Skeletal muscle tissue (tissue), 4 donors: ENCODE results near the gene CLDN9. TPM values are rescaled to one million over a fixed set of nuclear protein-coding genes. Genes with fewer than 3 reads are reported as not detected.

Experiments used
- H3K27ac ChIP-seq: one replicate; pipeline ENCODE4 v1.7.0; 2013; ENCODE audit warnings: mild to moderate bottlenecking, low read depth, low read length, inconsistent platforms
- H3K27me3 ChIP-seq, 3 donors: one replicate each; pipeline ENCODE4 v1.7.0; 2013; ENCODE audit warnings: low read length in 3 of 3; ENCODE audit not compliant: control insufficient read depth in 3 of 3, insufficient read depth in 3 of 3
- H3K36me3 ChIP-seq, 3 donors: one replicate each; pipeline ENCODE4 v1.7.0; 2013; ENCODE audit warnings: low read length in 3 of 3; ENCODE audit not compliant: control insufficient read depth in 3 of 3, insufficient read depth in 3 of 3
- H3K4me1 ChIP-seq, 3 donors: one replicate each; pipeline ENCODE4 v1.7.0; 2013; ENCODE audit warnings: low read length in 3 of 3, mild to moderate bottlenecking in 3 of 3; ENCODE audit not compliant: control insufficient read depth in 3 of 3, insufficient read depth in 3 of 3
- H3K4me3 ChIP-seq, 3 donors: one replicate each; pipeline ENCODE4 v1.7.0; 2013; ENCODE audit warnings: low read length in 3 of 3
- H3K9ac ChIP-seq, 3 donors: one replicate each; pipeline ENCODE4 v1.7.0; 2013; ENCODE audit warnings: low read length in 3 of 3, mild to moderate bottlenecking in 3 of 3, moderate library complexity in 2 of 3, low read depth in 1 of 3
- H3K9me3 ChIP-seq, 3 donors: one replicate each; pipeline ENCODE4 v1.7.0; 2013; ENCODE audit warnings: low read length in 3 of 3; ENCODE audit not compliant: control insufficient read depth in 3 of 3
- total RNA-seq: library from RNA; depleted of rRNA; stranded (reverse); fragments of >200 nt; gene quantifications from one replicate; pipeline ENCODE4 v1.2.3, GENCODE V29; 2014
- donor health status: Osteomylitis.

Gene CLDN9
- total RNA-seq, 1 donor from 2014 or later: not detected

DNA sequence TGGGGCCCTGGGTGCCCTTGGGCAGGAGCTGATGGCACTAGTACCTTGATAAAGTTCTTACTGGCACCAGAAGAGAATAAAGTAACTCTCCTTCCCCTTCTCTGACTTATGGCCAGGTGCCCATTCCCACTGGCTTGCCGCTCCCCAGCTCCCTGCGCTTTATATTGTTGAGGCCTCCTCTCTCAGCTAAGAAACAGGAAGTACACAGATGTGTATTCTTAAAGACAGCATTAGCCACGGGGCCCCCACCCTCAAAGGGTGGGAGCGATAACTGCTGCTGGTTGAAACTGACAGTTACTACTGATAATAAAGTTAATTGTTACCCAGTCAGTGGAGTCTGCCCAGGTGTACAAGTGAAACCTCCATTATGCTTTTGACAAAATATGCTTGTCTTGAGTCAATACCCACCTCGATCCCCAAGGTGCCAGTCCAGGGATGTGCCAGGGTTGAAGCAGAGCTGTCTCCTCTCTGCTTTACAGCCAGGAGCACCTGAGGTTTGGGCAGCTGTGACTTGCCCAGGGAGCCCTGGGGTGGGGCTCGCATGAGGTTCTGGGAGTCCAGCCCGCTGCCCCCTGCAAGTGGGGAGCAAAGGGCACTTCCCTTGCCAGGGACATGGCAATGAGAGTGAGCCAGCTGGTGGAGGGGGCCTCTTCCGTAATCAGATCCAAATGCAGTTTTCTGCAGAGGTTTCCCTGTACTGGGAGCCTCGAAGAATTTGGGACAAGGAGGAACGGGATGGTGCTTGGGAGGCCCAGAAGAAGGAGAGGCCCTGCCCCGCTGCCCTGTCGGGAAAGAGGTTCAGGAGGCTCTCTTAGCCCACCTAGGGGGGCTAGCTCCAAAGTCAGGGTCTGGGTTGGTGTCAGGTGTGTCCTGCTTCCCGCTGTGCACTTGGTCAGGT lies 5.4 kb upstream of the CLDN9 start:
- H3K9ac ChIP-seq: peak overlapping the region in 1 of 3 donors; percentile 8
- H3K27ac ChIP-seq: no peak overlapping the region
- peaks cover 1 to 12% (median 7%) of the 10 kb centered on the region in 3 donors for H3K4me1 ChIP-seq
- peaks cover 3 to 5% (median 4%) of the 10 kb centered on the region in 3 donors for H3K36me3 ChIP-seq
- no peaks in the 10 kb centered on the region for H3K9me3 ChIP-seq
- peaks cover 19 to 42% (median 27%) of the 10 kb centered on the region in 3 donors for H3K27me3 ChIP-seq
- no peak overlapping the region for H3K4me3 ChIP-seq

DNA sequence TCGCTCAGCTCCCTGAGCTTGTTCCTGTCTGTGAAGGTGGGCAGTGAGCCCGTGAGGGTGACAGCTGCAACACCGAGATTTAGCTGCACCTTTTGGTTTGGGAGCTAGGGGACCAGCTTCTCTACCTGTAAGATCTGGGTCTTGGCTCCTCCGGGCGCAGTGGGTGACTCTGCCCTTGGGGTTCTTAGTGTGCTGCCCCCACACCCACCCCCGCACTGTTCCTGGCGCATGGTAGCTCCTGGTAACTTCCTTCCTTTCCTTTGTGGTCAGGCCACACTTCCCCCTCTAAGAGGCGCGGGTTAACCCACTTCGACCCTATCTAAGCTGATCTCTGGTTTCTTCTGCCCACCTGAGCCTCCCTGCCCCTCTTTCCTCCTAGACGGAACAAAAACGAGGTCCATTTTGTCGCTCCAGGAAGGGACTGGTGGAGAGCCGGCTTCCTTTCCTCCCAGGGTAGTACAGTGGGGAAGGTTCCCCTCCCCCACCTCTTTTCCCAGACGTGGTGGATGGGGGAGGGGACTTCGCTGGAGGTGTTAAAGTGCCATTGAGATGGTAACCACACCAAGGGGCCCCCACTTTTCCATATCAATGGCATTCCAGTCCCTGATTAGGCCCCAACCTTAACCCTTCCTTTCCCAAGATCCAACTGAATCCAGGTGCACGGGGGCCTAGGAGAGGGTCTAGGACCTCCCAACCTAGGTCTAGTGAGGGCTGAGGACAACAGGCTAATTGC lies 4.6 kb upstream of the CLDN9 start:
- Histone ChIP-seq H3K27ac (no peak overlapping the region), H3K4me3 (no peak overlapping the region), H3K36me3 (peaks cover 3 to 5% (median 4%) of the 10 kb centered on the region in 3 donors), H3K9me3 (no peaks in the 10 kb centered on the region), H3K4me1 (peaks cover 3 to 16% (median 11%) of the 10 kb centered on the region in 3 donors), H3K9ac (no peak overlapping the region), H3K27me3 (peaks cover 26 to 49% (median 34%) of the 10 kb centered on the region in 3 donors)

DNA sequence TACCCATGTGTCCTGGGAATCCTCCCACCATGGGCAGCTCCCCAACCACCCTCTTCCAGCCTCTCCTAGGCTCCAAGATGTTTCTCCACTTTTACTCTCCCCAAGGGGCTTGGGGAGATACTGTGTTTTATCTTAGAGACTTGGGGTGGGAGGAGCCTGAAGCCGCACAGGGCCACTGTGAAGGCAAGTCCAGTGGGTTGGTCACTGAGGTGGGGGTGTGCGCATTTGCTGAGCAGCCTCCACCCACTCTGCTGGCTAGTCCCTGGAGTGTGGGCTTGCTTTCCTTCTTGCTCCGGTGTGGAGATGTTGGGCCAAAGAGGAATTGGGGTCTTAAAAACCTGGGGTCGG lies 4.1 kb upstream of the CLDN9 start:
- Histone ChIP-seq H3K36me3 (peaks cover 3 to 5% (median 4%) of the 10 kb centered on the region in 3 donors), H3K9ac (no peak overlapping the region), H3K4me1 (peaks cover 3 to 19% (median 11%) of the 10 kb centered on the region in 3 donors), H3K4me3 (no peak overlapping the region), H3K9me3 (no peaks in the 10 kb centered on the region), H3K27me3 (peaks cover 30 to 54% (median 40%) of the 10 kb centered on the region in 3 donors), H3K27ac (no peak overlapping the region)

DNA sequence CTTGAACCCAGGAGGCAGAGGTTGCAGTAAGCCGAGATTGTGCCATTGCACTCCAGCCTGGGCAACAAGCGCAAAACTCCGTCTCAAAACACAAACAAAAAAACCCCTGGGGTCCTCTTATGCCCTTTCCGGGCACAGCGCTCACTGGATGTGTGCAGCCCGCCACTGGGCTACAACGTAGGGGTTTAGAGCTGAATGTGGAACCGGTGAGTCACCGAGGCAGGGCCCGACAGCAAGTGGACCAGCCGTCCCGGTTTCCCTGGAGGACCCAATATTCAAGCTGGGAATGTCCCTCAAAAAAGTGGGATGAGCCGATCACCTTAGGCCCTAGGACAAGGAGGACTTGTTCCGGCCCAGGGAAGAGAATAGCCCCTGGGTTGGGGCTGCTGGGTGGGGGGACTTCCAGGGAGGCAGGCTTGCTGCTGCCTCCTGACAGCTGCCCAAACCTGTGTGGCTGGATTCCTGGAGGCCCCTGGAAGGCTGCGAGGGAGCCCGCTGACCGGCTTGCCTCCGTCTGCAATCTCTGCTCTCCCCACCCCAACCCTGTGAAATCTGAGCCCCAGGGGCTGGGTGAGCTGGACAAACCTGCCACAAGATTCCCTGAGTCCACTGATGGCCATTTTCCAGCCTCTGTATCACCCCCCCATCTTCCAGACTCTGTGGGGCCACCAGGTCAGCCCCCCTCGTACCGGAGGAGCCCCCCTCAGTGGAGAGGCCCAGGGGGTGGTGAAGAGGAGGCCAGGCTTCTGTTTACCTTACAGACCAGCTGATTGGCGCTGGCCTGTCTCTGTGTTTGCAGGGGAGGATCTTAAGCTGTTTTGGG lies 2.9 kb upstream of the CLDN9 start:
- Histone ChIP-seq H3K4me1 (peaks cover 3 to 19% (median 10%) of the 10 kb centered on the region in 3 donors), H3K9me3 (no peaks in the 10 kb centered on the region), H3K27me3 (peaks cover 39 to 57% (median 49%) of the 10 kb centered on the region in 3 donors), H3K36me3 (peaks cover 3 to 5% (median 4%) of the 10 kb centered on the region in 3 donors), H3K9ac (no peak overlapping the region), H3K27ac (no peak overlapping the region), H3K4me3 (no peak overlapping the region)

DNA sequence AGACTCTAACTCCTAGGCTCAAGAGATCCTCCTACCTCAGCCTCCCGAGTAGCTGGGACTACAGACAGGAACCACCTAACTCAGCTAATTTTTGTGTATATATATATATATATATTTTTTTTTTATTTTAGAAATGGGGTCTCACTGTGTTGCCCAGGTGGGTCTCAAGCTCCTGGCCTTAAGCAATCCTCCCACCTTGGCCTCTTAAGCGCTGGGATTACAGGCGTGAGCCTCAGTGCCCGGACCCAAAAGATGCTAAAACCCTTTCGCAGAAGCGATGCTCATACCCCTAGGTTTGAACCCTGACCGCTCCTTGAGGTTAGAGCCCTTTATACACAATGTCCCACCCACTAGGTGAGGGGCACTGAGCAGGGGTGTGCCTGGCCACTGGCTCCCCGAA lies 2.2 kb upstream of the CLDN9 start:
- no peak overlapping the region for H3K27ac ChIP-seq
- peaks cover 3 to 5% (median 4%) of the 10 kb centered on the region in 3 donors for H3K36me3 ChIP-seq
- peaks cover 39 to 57% (median 49%) of the 10 kb centered on the region in 3 donors for H3K27me3 ChIP-seq
- no peak overlapping the region for H3K4me3 ChIP-seq
- no peaks in the 10 kb centered on the region for H3K9me3 ChIP-seq
- H3K4me1 ChIP-seq: peaks cover 3 to 16% (median 7%) of the 10 kb centered on the region in 3 donors
- H3K9ac ChIP-seq: no peak overlapping the region

DNA sequence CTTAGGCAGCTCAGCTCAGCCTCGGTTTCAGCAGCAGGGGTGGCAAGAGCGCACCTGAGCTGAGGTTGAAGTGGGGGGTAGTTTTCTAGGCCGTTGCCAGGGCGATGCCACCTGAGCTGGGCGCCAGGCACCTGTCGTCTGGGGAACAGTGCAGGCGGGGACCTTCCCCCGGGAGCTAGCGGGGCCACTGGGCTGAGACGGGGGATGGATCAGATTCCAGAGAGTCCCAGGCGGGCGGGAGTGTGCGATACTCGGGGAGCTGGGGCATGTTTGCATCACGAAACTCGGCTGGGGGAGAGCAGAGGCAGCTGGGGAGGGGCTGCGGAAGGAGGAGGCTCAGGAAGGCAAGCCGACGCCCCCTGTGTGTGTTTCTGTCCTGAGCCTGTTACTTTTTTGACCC lies 477 bp upstream of the CLDN9 start:
- Histone ChIP-seq H3K4me1 (peaks cover 3 to 13% (median 7%) of the 10 kb centered on the region in 3 donors), H3K27me3 (peaks cover 36 to 53% (median 48%) of the 10 kb centered on the region in 3 donors)

DNA sequence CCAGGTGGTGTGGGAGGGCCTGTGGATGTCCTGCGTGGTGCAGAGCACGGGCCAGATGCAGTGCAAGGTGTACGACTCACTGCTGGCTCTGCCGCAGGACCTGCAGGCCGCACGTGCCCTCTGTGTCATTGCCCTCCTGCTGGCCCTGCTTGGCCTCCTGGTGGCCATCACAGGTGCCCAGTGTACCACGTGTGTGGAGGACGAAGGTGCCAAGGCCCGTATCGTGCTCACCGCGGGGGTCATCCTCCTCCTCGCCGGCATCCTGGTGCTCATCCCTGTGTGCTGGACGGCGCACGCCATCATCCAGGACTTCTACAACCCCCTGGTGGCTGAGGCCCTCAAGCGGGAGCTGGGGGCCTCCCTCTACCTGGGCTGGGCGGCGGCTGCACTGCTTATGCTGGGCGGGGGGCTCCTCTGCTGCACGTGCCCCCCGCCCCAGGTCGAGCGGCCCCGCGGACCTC lies 798 bp downstream of the CLDN9 start:
- no peak overlapping the region for H3K4me3 ChIP-seq
- peaks cover 3 to 18% (median 9%) of the 10 kb centered on the region in 3 donors for H3K4me1 ChIP-seq
- H3K9me3 ChIP-seq: no peaks in the 10 kb centered on the region
- H3K36me3 ChIP-seq: no peaks in the 10 kb centered on the region
- peaks cover 38 to 47% (median 47%) of the 10 kb centered on the region in 3 donors for H3K27me3 ChIP-seq
- no peak overlapping the region for H3K9ac ChIP-seq
- H3K27ac ChIP-seq: no peak overlapping the region

More for the DNA sequence above, 477 bp upstream of the CLDN9 start:
- no peak overlapping the region for H3K9ac ChIP-seq
- no peak overlapping the region for H3K4me3 ChIP-seq
- H3K27ac ChIP-seq: no peak overlapping the region
- no peaks in the 10 kb centered on the region for H3K36me3 ChIP-seq
- H3K9me3 ChIP-seq: no peaks in the 10 kb centered on the region

DNA sequence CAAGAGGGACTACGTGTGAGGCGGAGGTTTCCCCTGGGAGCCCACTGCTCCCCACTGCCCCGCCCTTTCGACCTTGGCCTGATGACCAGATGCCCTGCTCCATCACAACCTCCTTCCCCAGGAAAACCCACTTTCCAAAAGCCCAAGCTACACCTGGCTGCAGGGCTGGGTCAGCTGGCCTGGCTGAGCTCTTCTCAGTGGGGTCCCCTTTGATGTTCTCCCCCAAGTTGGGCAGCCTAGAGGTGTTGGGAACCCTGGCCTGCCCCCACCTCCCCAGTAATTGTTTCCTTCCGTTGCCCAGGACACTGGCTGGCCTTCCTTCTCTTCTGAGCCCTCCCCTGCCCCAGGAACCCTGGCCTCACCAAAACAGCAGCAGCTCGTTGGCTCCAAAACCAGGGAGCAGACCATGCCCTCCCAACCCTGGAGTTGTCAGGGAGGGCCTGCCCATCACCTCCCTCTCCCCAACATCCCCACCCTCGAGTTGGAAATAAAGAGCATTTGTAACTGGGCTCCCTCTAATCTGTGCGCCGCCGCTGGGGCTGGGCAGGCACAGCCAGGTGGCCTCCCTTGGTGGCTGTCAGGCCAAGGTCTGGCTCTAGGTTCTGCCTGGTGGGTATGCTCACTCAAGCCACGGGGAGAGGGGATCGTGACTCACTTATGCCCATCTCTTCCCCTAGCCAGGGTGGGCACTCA lies 1.4 kb downstream of the CLDN9 start:
- no peak overlapping the region for H3K27ac ChIP-seq
- no peaks in the 10 kb centered on the region for H3K9me3 ChIP-seq
- H3K4me3 ChIP-seq: no peak overlapping the region
- no peak overlapping the region for H3K9ac ChIP-seq
- no peaks in the 10 kb centered on the region for H3K36me3 ChIP-seq
- peaks cover 37 to 46% (median 45%) of the 10 kb centered on the region in 3 donors for H3K27me3 ChIP-seq
- peaks cover 3 to 18% (median 9%) of the 10 kb centered on the region in 3 donors for H3K4me1 ChIP-seq

DNA sequence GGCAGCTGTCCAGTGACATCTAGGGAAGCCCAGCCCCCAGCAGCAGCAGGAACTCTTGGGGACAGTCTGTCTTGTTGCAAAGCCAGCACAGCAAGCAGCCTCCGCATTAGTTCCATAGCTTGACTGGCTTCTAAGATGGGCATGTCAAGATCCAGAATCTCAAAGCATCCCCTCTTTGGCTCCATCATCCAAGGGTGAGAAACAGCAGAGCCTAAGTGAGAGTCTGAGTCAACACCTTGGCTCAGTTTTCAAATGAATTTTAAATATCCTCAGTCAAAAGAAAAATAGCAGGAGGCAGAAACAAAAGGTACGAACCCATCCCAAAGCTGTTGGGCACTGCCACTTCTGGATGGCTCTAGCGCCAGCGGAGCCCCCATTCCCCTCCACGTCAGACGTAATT lies 2.2 kb downstream of the CLDN9 start:
- no peak overlapping the region for H3K4me3 ChIP-seq
- no peaks in the 10 kb centered on the region for H3K36me3 ChIP-seq
- H3K27ac ChIP-seq: no peak overlapping the region
- peaks cover 37 to 46% (median 42%) of the 10 kb centered on the region in 3 donors for H3K27me3 ChIP-seq
- no peak overlapping the region for H3K9ac ChIP-seq
- H3K4me1 ChIP-seq: peaks cover 5 to 21% (median 13%) of the 10 kb centered on the region in 3 donors
- H3K9me3 ChIP-seq: no peaks in the 10 kb centered on the region
